ENCODE results near the gene DHX30.
A peak's percentile ranks its signal among the peaks of the same experiment; 100 is the strongest.

DHX30 gene

DNA sequence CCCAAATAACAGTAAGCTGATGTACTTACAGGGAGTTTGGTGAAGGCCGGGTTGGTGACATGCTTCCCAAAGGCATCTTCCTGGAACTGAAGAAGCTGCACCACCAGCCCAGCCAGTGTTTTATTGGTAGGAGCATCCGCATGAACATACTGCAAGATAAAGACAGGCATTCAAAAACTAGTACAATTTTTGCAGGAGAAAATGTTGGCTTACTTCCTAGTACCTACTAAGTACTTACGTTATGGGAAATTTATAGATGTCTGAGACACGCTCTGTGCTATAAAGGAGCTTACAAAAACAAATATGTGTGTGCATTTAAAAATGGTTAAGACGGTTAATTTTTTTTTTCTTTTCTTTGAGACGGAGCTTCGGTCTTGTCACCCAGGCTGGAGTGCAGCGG is 30.1 kb upstream of the DHX30 start:
- no peak overlapping the region for H3K4me3 ChIP-seq (ENCODE audit: low read length)
- DNase-seq (ENCODE audit: low read depth), result no peak
- TF ChIP-seq, protein P1, sequence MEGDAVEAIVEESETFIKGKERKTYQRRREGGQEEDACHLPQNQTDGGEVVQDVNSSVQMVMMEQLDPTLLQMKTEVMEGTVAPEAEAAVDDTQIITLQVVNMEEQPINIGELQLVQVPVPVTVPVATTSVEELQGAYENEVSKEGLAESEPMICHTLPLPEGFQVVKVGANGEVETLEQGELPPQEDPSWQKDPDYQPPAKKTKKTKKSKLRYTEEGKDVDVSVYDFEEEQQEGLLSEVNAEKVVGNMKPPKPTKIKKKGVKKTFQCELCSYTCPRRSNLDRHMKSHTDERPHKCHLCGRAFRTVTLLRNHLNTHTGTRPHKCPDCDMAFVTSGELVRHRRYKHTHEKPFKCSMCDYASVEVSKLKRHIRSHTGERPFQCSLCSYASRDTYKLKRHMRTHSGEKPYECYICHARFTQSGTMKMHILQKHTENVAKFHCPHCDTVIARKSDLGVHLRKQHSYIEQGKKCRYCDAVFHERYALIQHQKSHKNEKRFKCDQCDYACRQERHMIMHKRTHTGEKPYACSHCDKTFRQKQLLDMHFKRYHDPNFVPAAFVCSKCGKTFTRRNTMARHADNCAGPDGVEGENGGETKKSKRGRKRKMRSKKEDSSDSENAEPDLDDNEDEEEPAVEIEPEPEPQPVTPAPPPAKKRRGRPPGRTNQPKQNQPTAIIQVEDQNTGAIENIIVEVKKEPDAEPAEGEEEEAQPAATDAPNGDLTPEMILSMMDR (IDR thresholded peaks at IDR 0.05; ENCODE audit: insufficient read depth, low read depth, low read length, missing control alignments), result no peak

DNA sequence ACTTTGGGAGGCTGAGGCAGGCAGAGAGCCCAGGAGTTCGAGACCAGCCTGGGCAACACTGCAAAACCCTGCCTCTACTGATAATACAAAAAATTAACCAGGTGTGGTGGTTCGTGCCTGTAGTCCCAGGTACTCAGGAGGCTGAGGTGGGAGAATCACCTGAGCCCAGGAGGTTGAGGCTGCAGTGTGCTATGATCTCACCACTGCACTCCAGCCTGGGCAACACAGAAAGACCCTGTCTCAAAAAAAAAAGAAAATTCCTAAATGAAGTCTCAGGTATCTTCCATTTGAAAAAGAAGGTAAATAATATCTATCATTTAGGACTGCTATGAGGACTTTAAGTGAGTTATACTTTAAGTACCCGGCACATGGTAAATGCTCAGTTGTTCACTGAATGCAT is 24.2 kb upstream of the DHX30 start:
- DNase-seq (ENCODE audit: low read depth), result no peak
- no peak overlapping the region for H3K4me3 ChIP-seq (ENCODE audit: low read length)
- TF ChIP-seq, protein P1 (IDR thresholded peaks at IDR 0.05; ENCODE audit: insufficient read depth, low read depth, low read length, missing control alignments), result no peak

DNA sequence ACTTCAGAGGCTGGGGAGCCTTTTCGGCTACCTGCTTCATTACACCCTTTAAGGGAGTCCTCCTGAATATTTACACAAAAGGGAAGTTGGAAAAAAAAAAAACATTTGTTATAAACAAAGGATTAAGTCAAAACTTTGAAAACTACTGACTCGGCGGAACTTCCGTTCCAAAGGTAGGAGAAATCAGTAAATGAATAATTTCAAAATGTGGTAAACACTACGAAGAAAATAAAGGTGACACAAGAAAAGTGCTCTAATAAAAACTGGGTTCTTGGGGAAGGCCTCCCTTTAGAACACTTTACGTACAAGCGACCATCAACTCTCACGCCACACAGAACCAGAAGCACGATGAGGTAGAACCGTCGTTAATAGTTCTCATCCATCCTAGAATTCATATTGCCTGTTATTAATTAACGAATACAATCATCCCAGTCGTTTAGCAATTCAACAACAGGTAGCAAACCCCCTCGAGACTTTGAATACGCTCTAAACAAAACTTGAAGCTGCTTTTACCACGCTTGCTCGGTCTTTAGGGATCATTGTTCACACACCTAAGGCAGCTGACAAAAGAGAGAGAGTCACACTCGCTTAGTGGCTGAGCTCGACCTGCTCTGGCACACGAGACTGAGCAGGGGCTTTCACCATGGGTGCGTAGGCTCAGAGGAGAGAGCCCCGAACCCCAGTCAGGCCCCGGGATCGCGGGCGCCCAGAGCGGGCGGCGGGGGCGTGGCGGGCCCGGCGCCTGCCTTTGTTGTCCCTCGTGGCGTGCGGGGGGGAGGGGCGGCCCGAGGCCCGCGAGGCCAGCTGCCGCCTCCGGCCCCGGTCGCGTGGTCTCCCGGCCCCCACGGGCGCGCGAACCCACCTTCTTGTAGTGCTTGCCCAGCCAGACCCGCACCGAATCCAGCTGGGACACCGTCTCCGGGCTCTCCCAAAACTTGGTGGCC is 21.9 kb upstream of the DHX30 start:
- DNase-seq (ENCODE audit: low read depth), result peak; percentile 40
- TF ChIP-seq, protein P1 (IDR thresholded peaks at IDR 0.05; ENCODE audit: insufficient read depth, low read depth, low read length, missing control alignments), result no peak
- H3K4me3 ChIP-seq (ENCODE audit: low read length), result peak overlapping the region; percentile 82

DNA sequence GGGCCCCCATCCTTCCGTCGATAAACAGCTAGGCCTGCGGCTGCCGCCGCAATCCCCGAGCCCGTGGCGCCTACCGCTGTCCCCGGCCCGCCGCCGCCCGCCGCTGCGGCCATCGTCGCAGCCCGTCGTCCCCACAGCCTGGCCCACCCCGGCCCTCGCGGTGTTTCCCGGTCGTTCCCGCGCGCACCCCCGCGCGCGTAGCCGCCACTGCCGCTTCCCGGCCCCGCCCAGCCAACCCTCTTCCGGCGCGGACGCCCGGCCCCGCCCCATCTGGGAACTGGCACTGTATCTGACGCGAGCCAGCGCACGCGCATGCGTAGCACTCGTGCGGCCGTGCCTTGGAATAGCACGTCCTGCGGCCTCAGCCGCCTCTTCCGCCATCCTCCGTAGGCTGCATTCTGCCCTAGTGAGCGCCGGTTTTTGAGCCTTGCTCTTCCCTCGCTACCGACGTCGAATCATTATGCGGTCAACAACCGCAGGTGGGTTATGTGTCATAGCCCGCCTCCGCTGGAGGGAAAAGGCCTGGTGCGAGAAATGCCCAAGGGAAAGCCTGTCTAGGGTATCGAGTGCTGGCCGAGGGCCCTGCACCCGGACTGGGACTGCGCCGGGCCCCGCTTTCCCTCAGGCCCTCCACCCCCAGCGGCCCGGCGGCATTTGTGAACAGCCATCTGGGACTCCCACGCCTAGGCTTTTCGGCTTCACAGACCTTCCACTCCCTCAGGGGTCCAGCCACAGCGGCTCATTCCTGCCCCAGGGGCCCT is 21.1 kb upstream of the DHX30 start, which contains the start of gene SMARCC1:
SMARCC1 (minus strand) TSS at position 209 of the 761 bp plus-strand sequence; CDS start at position 113, 96 bp downstream.
- DNase-seq (ENCODE audit: low read depth), result peak; percentile 98
- TF ChIP-seq, protein P1 (IDR thresholded peaks at IDR 0.05; ENCODE audit: insufficient read depth, low read depth, low read length, missing control alignments), result peak; percentile 6
- H3K4me3 ChIP-seq (ENCODE audit: low read length), result peak within 1 kb of the TSS; percentile 82

DNA sequence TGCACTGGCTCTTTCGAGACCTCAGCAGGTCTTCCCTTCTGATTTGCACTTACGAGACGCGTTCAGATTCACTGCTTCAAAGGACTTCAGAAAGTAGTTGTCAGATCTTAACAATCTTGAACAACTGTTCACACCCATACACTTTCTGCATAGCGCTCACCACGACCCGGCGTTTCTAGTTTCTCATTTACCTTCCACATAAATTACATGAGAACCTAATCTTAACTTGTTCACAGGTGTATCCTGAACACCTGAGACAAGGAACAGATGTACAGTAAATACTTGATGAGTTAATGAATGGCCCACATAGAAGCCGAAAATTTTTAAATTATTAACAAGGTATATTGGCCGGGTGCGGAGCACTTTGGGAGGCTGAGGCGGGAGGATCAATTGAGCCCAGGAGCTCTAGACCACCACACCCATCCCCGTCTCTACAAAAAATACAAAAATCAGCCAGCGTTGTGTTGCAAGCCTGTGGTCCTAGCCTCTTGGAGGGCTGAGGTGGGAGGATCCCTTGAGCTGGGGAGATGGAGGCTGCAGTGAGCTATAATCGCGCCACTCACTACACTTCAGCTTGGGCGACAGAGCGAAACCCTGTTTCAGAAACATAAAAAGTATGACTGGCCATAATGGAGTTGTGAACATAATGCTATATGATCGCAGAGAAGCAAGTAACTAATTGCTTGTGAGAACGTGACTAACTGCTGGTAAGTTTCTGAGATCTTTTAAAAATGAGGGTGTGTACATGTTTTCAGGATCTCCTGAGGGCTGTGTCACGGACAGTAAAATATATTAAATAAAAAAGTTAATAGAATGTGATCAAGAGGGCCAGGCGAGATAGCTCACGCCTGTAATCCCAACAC is 20.3 kb upstream of the DHX30 start:
- TF ChIP-seq, protein P1 (IDR thresholded peaks at IDR 0.05; ENCODE audit: insufficient read depth, low read depth, low read length, missing control alignments), result no peak
- peak overlapping the region; percentile 82 for H3K4me3 ChIP-seq (ENCODE audit: low read length)
- DNase-seq (ENCODE audit: low read depth), result no peak

DNA sequence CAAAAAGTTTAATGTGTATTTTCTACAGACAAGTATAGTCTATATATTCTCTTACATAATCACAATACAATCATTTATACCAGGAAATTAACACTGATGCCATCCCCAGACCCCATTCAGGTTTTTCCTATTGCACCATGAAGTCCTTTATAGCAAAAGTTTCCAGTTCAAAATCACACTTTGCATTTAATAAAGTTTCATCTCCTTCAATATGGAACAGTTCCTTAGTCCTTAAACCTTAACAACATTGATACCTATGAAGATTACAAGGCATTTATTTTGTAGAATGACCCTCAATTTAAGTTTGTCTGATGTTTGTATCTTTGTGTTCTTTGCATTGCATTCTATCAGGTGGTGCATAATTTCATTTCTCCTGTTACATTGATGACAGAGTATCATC is 19.3 kb upstream of the DHX30 start:
- TF ChIP-seq, protein P1 (IDR thresholded peaks at IDR 0.05; ENCODE audit: insufficient read depth, low read depth, low read length, missing control alignments), result no peak
- no peak for DNase-seq (ENCODE audit: low read depth)
- H3K4me3 ChIP-seq (ENCODE audit: low read length), result no peak overlapping the region
